OCI-LY7 (cell line): ENCODE results near the gene KTN1. TPM values are rescaled to one million over a fixed set of nuclear protein-coding genes. Genes with fewer than 3 reads are reported as not detected.

Experiments
- BruUV-seq: library from RNA; stranded (reverse); fragments of 400-500 nt; replicated peaks from 2 replicates; lab custom pipeline; 2021; lab: Mats Ljungman, UMichigan
- CTCF ChIA-PET: fragments of 300-600 bp; sonication (Branson Sonifier 250); formaldehyde crosslinking; loops from one replicate; lab custom pipeline; 2022; ENCODE audit warnings: antibody characterized with exemption; ENCODE audit not compliant: unreplicated experiment; lab: Charles Lee
- POLR2A ChIA-PET: fragments of 300-600 bp; sonication (Branson Sonifier 250); formaldehyde crosslinking; loops from one replicate; lab custom pipeline; 2022; ENCODE audit warnings: antibody characterized with exemption; lab: Charles Lee
- DNase-seq: peaks from one replicate; pipeline ENCODE4 v3.0.0-alpha.2; 2015; ENCODE audit warnings: low spot score
- H2AFZ ChIP-seq: fragments of 200-600 bp; sonication (generic), shearing (Covaris generic); 2 replicates; pipeline ENCODE4 v1.6.1; 2014; ENCODE audit warnings: mild to moderate bottlenecking, antibody characterized with exemption, low read length, moderate library complexity
- H3K27ac ChIP-seq: fragments of 200-600 bp; sonication (generic); 2 replicates; pipeline ENCODE4 v1.5.1; 2014; ENCODE audit warnings: mixed run types, low read depth, mild to moderate bottlenecking, moderate library complexity, low read length, inconsistent platforms; ENCODE audit not compliant: poor library complexity, severe bottlenecking
- H3K36me3 ChIP-seq: fragments of 200-600 bp; sonication (generic); 2 replicates; pipeline ENCODE4 v1.6.1; 2014; ENCODE audit warnings: mild to moderate bottlenecking, antibody characterized with exemption, low read length, moderate library complexity, mixed read lengths; ENCODE audit not compliant: insufficient read depth
- H3K4me1 ChIP-seq: fragments of 200-600 bp; sonication (generic); 2 replicates; pipeline ENCODE4 v1.5.1; 2014; ENCODE audit warnings: mild to moderate bottlenecking, low read length; ENCODE audit not compliant: insufficient read depth, poor library complexity, severe bottlenecking
- H3K4me2 ChIP-seq: fragments of 200-600 bp; sonication (generic); 2 replicates; pipeline ENCODE4 v1.6.1; 2014; ENCODE audit warnings: mild to moderate bottlenecking, low read length
- H3K4me3 ChIP-seq: fragments of 200-600 bp; sonication (generic); 2 replicates; pipeline ENCODE4 v1.5.1; 2014; ENCODE audit warnings: mild to moderate bottlenecking, low read depth, low read length; ENCODE audit not compliant: poor library complexity, severe bottlenecking
- H3K79me2 ChIP-seq: fragments of 200-600 bp; sonication (generic); 2 replicates; pipeline ENCODE4 v1.6.1; 2016; ENCODE audit warnings: low read depth, mild to moderate bottlenecking, low read length, moderate library complexity, mixed read lengths; ENCODE audit not compliant: insufficient read depth
- H3K9me2 ChIP-seq: fragments of 200-600 bp; sonication (generic); 2 replicates; pipeline ENCODE4 v1.6.1; 2016; ENCODE audit warnings: mild to moderate bottlenecking, low read length, mixed read lengths; ENCODE audit not compliant: insufficient read depth
- H3K9me3 ChIP-seq: fragments of 200-600 bp; sonication (generic); 2 replicates; pipeline ENCODE4 v1.6.1; 2014; ENCODE audit warnings: mild to moderate bottlenecking, mixed run types, low read length, mixed read lengths
- H4K20me1 ChIP-seq: fragments of 200-600 bp; sonication (generic); 2 replicates; pipeline ENCODE4 v1.6.1; 2014; ENCODE audit warnings: mild to moderate bottlenecking, antibody characterized with exemption, low read length, moderate library complexity, mixed read lengths; ENCODE audit not compliant: insufficient read depth
- EZH2phosphoT487 ChIP-seq: fragments of 200-600 bp; sonication (generic); IDR thresholded peaks from 2 replicates; pipeline ENCODE4 v1.6.1; 2018; ENCODE audit warnings: low read depth, borderline replicate concordance, mild to moderate bottlenecking, mixed run types, antibody characterized with exemption, low read length, moderate library complexity, mixed read lengths
- intact Hi-C: fragments of 100-400 bp; cut with micrococcal nuclease; formaldehyde crosslinking; loops from one replicate; pipeline ENCODE4 v1.10.0; 2022; ENCODE audit not compliant: unreplicated experiment
- total RNA-seq, 2 experiments: library from RNA; depleted of rRNA in 1 of 2; stranded (reverse); fragments of >200 nt in 1 of 2; shearing (Covaris generic) in 1 of 2; gene quantifications; 2 replicates each; pipeline ENCODE4 v1.2.3, GENCODE V29; 2014 to 2022
- TF ChIP-seq, protein P1 (sequence below): fragments of 200-600 bp; sonication (generic); conservative IDR thresholded peaks from 2 replicates; pipeline ENCODE4 v1.5.1; 2014; ENCODE audit warnings: mild to moderate bottlenecking, antibody characterized with exemption, low read length, moderate library complexity, mixed read lengths

The KTN1 gene
- total RNA-seq, 2 experiments from 2014 or later = 60.6 to 124 TPM

DNA sequence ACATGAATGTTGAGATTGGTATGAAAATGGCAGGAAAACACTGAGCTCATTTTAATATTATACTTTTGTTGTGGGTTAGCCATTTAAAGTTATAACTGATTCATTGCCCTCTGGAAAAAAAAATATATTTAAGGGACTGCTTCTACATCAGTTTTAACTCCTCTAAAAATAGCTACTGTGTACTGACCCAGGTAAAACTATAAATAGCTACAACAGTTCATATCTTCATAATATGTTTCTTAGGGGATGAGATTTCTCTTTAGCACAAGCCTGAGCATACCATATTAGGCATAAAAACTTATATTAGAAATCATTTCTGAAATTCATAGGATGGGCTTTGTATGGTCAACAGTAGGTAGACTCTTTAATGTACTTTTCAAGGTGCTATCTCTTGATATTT lies 81.0 kb downstream of the KTN1 start:
- DNase-seq = no peak
- intact Hi-C loops = no loop called here
- Histone ChIP-seq H2AFZ (no peak overlapping the region), H4K20me1 (no peaks in the 10 kb centered on the region), H3K36me3 (peaks cover 88% of the 10 kb centered on the region), H3K79me2 (no peaks in the 10 kb centered on the region), H3K9me3 (no peaks in the 10 kb centered on the region), H3K9me2 (no peaks in the 10 kb centered on the region), H3K4me2 (no peak overlapping the region), H3K4me3 (no peak overlapping the region), H3K4me1 (peaks cover 10% of the 10 kb centered on the region), H3K27ac (no peak overlapping the region)
- no TSS peak for BruUV-seq
- TF ChIP-seq EZH2phosphoT487 = no peak
- TF ChIP-seq, protein P1, sequence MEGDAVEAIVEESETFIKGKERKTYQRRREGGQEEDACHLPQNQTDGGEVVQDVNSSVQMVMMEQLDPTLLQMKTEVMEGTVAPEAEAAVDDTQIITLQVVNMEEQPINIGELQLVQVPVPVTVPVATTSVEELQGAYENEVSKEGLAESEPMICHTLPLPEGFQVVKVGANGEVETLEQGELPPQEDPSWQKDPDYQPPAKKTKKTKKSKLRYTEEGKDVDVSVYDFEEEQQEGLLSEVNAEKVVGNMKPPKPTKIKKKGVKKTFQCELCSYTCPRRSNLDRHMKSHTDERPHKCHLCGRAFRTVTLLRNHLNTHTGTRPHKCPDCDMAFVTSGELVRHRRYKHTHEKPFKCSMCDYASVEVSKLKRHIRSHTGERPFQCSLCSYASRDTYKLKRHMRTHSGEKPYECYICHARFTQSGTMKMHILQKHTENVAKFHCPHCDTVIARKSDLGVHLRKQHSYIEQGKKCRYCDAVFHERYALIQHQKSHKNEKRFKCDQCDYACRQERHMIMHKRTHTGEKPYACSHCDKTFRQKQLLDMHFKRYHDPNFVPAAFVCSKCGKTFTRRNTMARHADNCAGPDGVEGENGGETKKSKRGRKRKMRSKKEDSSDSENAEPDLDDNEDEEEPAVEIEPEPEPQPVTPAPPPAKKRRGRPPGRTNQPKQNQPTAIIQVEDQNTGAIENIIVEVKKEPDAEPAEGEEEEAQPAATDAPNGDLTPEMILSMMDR = no peak
- ChIA-PET CTCF (no interaction called here), POLR2A (interaction anchor here (0.6 to 1.6 kb wide), 7 partner anchors 9 to 1152 kb away, joined by 3 to 6 read pairs (median 4); no protein-coding TSS in a partner anchor)

DNA sequence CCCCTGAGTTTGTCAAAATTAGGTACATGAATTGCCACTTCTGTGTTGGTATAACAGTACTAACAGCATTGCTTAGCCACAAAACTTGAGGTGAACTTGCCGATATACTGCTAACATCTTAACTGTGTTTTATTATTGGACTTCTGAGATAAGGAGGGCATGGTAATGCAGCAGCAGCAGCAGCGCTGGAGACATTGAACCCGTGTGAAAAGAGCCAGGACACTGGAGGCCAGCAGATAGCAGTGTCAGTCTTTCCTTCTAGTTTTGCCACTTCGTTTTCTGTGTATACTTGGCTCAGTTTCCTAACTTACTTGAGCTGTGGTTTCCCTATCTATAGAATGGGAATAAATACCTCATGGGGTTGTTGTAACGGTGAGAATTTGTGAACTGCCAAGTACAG lies 82.7 kb downstream of the KTN1 start:
- H4K20me1 ChIP-seq = no peaks in the 10 kb centered on the region
- no peaks in the 10 kb centered on the region for H3K9me2 ChIP-seq
- no peak for DNase-seq
- peaks cover 10% of the 10 kb centered on the region for H3K4me1 ChIP-seq
- H3K4me3 ChIP-seq = no peak overlapping the region
- ChIA-PET CTCF (no interaction called here), POLR2A (no interaction called here)
- H3K27ac ChIP-seq = no peak overlapping the region
- intact Hi-C loops = no loop called here
- peaks cover 81% of the 10 kb centered on the region for H3K36me3 ChIP-seq
- H2AFZ ChIP-seq = no peak overlapping the region
- BruUV-seq = no TSS peak
- H3K4me2 ChIP-seq = no peak overlapping the region
- no peaks in the 10 kb centered on the region for H3K79me2 ChIP-seq
- TF ChIP-seq EZH2phosphoT487 = no peak
- TF ChIP-seq, protein P1 = no peak
- no peaks in the 10 kb centered on the region for H3K9me3 ChIP-seq

DNA sequence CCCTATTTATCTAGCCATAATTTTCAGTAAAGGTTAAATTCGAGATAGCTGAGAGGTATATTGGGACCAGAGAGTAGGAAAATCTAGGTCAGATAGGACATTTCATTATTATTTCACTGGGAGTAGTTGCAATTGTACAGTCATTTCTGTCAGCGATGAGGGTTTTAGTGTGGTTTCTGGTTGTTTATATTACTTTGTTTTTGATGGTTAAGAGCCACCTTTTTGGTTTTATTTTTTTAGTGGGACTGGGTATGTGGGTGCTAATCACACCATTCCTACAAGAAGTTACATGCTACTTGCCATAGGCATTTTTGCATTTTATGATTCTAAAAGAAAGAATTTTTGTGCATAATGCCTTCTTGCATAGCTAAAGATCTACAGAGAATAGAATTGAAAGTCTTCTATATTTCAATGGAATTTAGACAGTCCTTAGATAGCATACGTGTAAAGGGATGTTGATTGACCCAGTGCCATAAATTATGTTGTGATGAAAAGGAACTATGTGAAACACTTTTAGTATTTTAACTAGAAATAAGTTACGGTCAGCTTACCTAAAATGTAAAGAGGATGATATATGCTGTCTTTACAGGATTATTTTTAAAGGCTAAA lies 85.2 kb downstream of the KTN1 start:
- no peak overlapping the region for H3K27ac ChIP-seq
- H3K79me2 ChIP-seq = no peaks in the 10 kb centered on the region
- intact Hi-C loops = no loop called here
- TF ChIP-seq, protein P1 = no peak
- no peak for TF ChIP-seq EZH2phosphoT487
- BruUV-seq = no TSS peak
- no peaks in the 10 kb centered on the region for H3K9me3 ChIP-seq
- H3K36me3 ChIP-seq = peaks cover 66% of the 10 kb centered on the region
- DNase-seq = no peak
- H3K4me1 ChIP-seq = peaks cover 4% of the 10 kb centered on the region
- no peaks in the 10 kb centered on the region for H3K9me2 ChIP-seq
- H3K4me3 ChIP-seq = no peak overlapping the region
- CTCF ChIA-PET = no interaction called here
- no peak overlapping the region for H2AFZ ChIP-seq
- H3K4me2 ChIP-seq = no peak overlapping the region
- no peaks in the 10 kb centered on the region for H4K20me1 ChIP-seq
- POLR2A ChIA-PET = interaction anchor here (0.5 to 1.2 kb wide), 6 partner anchors 7 to 987 kb away, joined by 3 to 5 read pairs (median 3); no protein-coding TSS in a partner anchor
